MCF 10A (cell line): ENCODE results near the gene ARHGEF10L. TPM values are rescaled to one million over a fixed set of nuclear protein-coding genes. Genes with fewer than 3 reads are reported as not detected.

Experiments
- BruUV-seq: library from RNA; stranded (reverse); fragments of 400-500 nt; replicated peaks from 2 replicates; lab custom pipeline; 2021; lab: Mats Ljungman, UMichigan
- CTCF ChIA-PET: fragments of 300-600 bp; sonication (Branson Sonifier 250); formaldehyde crosslinking; extraction: SDS; loops from one replicate; lab custom pipeline; 2021; ENCODE audit warnings: antibody characterized with exemption, inconsistent platforms; lab: Yijun Ruan, JAX
- POLR2A ChIA-PET: fragments of 300-600, 350-650 bp; sonication (Branson Sonifier 250); formaldehyde crosslinking; extraction: SDS; loops from one replicate; lab custom pipeline; 2020; ENCODE audit warnings: antibody characterized with exemption, inconsistent platforms; lab: Yijun Ruan, JAX
- DNase-seq: peaks from one replicate; pipeline ENCODE4 v3.0.0-alpha.2; 2018; ENCODE audit not compliant: unreplicated experiment
- H3K27ac Mint-ChIP-seq: one replicate; pipeline ENCODE4 v1.8.0; 2022; ENCODE audit warnings: mild to moderate bottlenecking, low read depth, mixed read lengths; ENCODE audit not compliant: unreplicated experiment
- H3K27me3 Mint-ChIP-seq: one replicate; pipeline ENCODE4 v1.8.0; 2022; ENCODE audit warnings: mixed read lengths; ENCODE audit not compliant: insufficient read depth, unreplicated experiment
- H3K36me3 Mint-ChIP-seq: one replicate; pipeline ENCODE4 v1.8.0; 2022; ENCODE audit warnings: mild to moderate bottlenecking, moderate library complexity, mixed read lengths; ENCODE audit not compliant: insufficient read depth, unreplicated experiment
- H3K4me1 Mint-ChIP-seq: one replicate; pipeline ENCODE4 v1.8.0; 2022; ENCODE audit warnings: mixed read lengths; ENCODE audit not compliant: insufficient read depth, unreplicated experiment
- H3K4me3 Mint-ChIP-seq: one replicate; pipeline ENCODE4 v1.8.0; 2022; ENCODE audit warnings: mild to moderate bottlenecking, moderate library complexity, mixed read lengths; ENCODE audit not compliant: unreplicated experiment
- H3K9me3 Mint-ChIP-seq: one replicate; pipeline ENCODE4 v1.8.0; 2022; ENCODE audit warnings: mixed read lengths; ENCODE audit not compliant: unreplicated experiment
- CTCF ChIP-seq: fragments of 200-600 bp; IDR thresholded peaks from one replicate; pipeline ENCODE4 v1.8.0; 2022; ENCODE audit warnings: antibody characterized with exemption, mild to moderate bottlenecking; ENCODE audit not compliant: unreplicated experiment
- intact Hi-C: fragments of 100-400 bp; cut with micrococcal nuclease; formaldehyde crosslinking; loops from 2 replicates; pipeline ENCODE4 v1.14.1; 2022
- total RNA-seq: library from RNA; stranded (reverse); gene quantifications from 2 replicates; pipeline ENCODE4 v1.2.3, GENCODE V29; 2022

The ARHGEF10L gene
- total RNA-seq, 1 experiment from 2014 or later: 5.0 TPM

DNA sequence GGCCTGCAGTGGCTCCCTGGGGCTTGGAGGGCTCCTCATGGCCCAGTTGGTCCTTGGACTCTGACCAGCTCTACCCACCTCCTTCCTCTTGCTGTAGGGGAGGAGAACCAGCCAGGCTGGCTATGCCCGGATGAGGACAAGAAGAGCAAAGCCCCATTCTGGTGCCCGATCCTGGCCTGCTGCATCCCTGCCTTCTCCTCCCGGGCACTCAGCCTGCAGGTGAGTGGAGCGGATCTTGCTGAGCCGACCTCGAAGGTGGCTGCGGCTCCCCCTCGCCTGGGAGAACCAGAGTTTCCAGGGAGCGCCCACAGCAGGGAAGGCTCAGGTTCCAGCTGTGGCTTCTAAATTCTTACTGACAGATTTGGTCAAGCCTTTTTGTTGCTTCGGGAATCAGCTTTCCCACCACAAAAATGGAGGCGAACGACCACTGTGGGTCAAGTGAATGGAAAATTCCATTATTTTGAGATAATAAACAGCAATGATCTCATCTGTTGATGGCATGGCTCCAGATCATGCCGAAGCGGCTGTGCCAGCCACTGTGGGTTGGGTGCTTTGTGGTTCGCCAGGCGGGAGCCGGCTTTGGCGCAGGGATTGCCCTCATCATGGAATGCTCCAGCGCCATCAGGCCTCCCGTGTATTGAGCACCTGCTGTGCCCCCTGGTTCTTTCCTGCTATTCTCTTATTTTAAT lies 109.1 kb downstream of the ARHGEF10L start:
- POLR2A ChIA-PET: no interaction called here
- CTCF ChIA-PET: interaction anchor here (0.5 to 4.7 kb wide), 4 partner anchors 13 to 586 kb away, joined by 3 to 25 read pairs (median 4); no protein-coding TSS in a partner anchor
- no peaks in the 10 kb centered on the region for H3K9me3 Mint-ChIP-seq
- no peak overlapping the region for H3K27ac Mint-ChIP-seq
- no peaks in the 10 kb centered on the region for H3K27me3 Mint-ChIP-seq
- H3K4me3 Mint-ChIP-seq: no peak overlapping the region
- intact Hi-C loops: no loop called here
- H3K36me3 Mint-ChIP-seq: peaks cover 9% of the 10 kb centered on the region
- TF ChIP-seq CTCF: no peak
- BruUV-seq: no TSS peak
- no peak for DNase-seq
- H3K4me1 Mint-ChIP-seq: no peaks in the 10 kb centered on the region

- Mint-ChIP-seq H3K4me3 (no peak overlapping the region), H3K4me1 (no peaks in the 10 kb centered on the region), H3K27me3 (no peaks in the 10 kb centered on the region), H3K36me3 (peaks cover 9% of the 10 kb centered on the region), H3K27ac (no peak overlapping the region), H3K9me3 (no peaks in the 10 kb centered on the region)
- CTCF ChIA-PET: interaction anchor here (0.6 to 4.7 kb wide), 5 partner anchors 12 to 932 kb away, joined by 3 to 25 read pairs (median 3); no protein-coding TSS in a partner anchor
- POLR2A ChIA-PET: no interaction called here
- intact Hi-C loops: loop anchor here (5.0 kb wide), 2 partner anchors 157 to 933 kb away; no protein-coding TSS in a partner anchor
- no peak for DNase-seq
- no TSS peak for BruUV-seq
- no peak for TF ChIP-seq CTCF
Observed at GRCh38 chr1:17649371-17650106, 110.0 kb downstream of the ARHGEF10L start.

DNA sequence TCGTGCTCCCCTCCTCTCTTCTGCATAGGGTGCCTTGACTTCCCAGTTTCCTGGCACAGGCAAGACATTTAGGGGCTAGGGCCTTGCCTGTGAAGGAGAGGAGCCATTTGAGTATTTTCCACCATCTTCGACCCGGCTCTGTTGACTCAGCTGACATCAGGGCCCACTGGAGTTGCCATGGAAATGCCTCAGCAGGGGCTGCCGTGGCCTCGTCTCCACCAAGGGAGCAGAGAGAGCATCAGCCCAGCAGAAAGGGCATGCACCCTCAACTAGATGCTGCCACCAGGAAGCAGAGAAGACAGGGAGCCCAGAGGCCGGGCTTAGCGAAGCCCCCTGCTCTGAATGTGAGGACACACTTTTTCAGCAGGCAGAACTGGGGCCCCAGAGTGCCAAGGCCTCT lies 113.8 kb downstream of the ARHGEF10L start:
- no TSS peak for BruUV-seq
- Mint-ChIP-seq H3K4me3 (no peak overlapping the region), H3K27me3 (no peaks in the 10 kb centered on the region)

More for the DNA sequence above, 113.8 kb downstream of the ARHGEF10L start:
- DNase-seq: no peak
- Mint-ChIP-seq H3K4me1 (no peaks in the 10 kb centered on the region), H3K27ac (no peak overlapping the region), H3K36me3 (peaks cover 13% of the 10 kb centered on the region), H3K9me3 (no peaks in the 10 kb centered on the region)
- CTCF ChIA-PET: interaction anchor here (0.6 to 4.7 kb wide), 6 partner anchors 8 to 928 kb away, joined by 3 to 25 read pairs (median 5); no protein-coding TSS in a partner anchor
- no peak for TF ChIP-seq CTCF
- POLR2A ChIA-PET: no interaction called here
- intact Hi-C loops: loop anchor here (5.0 kb wide), 2 partner anchors 161 to 929 kb away; no protein-coding TSS in a partner anchor
